Measurements from ENCODE around the gene SLC22A31. TPM values are rescaled to one million over a fixed set of nuclear protein-coding genes. Genes with fewer than 3 reads are reported as not detected.

The SLC22A31 gene
- total RNA-seq, 1 experiment from 2014 or later: 53.7 TPM

- intact Hi-C loops (cut with micrococcal nuclease): loop anchor here (2.0 kb wide), 1 partner anchor 31 kb away; the partner anchor contains the start of gene CDH15
- no TSS peak for BruUV-seq (replicated peaks)
- TF ChIP-seq REST (IDR thresholded peaks at IDR 0.05; ENCODE audit: low read depth) (no peak), ZFX (IDR thresholded peaks at IDR 0.05) (peak; percentile 46; the same call in 1 of the 2 replicates), SP1 (IDR thresholded peaks at IDR 0.05; ENCODE audit: low read depth) (no peak; the same call in 1 of the 2 replicates), CBX3 (IDR thresholded peaks at IDR 0.05; ENCODE audit: low read depth) (no peak), RAD21 (IDR thresholded peaks at IDR 0.05; ENCODE audit: low read depth) (no peak), EGR1 (IDR thresholded peaks at IDR 0.05; ENCODE audit: low read depth) (peak; percentile 46; the same call in 1 of the 2 replicates), SIN3A (IDR thresholded peaks at IDR 0.05; ENCODE audit: low read depth) (no peak), ZBTB33 (IDR thresholded peaks at IDR 0.05; ENCODE audit: extremely low read depth, insufficient replicate concordance, low read length) (no peak), MAX (IDR thresholded peaks at IDR 0.05) (peak; percentile 70; the same call in 1 of the 2 replicates), FOSL1 (IDR thresholded peaks at IDR 0.05; ENCODE audit: low read depth) (no peak), POLR2AphosphoS5 (IDR thresholded peaks at IDR 0.05; ENCODE audit: low read depth, low read length) (peak; percentile 90), ATF3 (IDR thresholded peaks at IDR 0.05) (no peak), POLR2A (IDR thresholded peaks at IDR 0.05; ENCODE audit: borderline replicate concordance, extremely low read depth, insufficient read depth, insufficient read length) (peak; percentile 18), EZH2 (IDR thresholded peaks at IDR 0.05) (no peak), JUND (IDR thresholded peaks at IDR 0.05) (no peak), ZNF274 (IDR thresholded peaks at IDR 0.05; ENCODE audit: low read depth, low read length) (no peak), CTCF (IDR thresholded peaks at IDR 0.05 in 2 of 3, conservative IDR thresholded peaks at IDR 0.05 in 1 of 3; ENCODE audit: borderline replicate concordance in 1 of 3, insufficient read depth in 1 of 3, low read depth in 2 of 3, low read length in 2 of 3) (no peak), CEBPB (IDR thresholded peaks at IDR 0.05; ENCODE audit: low read depth) (no peak)
Observed at GRCh38 chr16:89201439-89202377, 1.4 kb upstream of the SLC22A31 start.

More at GRCh38 chr16:89201439-89202377, 1.4 kb upstream of the SLC22A31 start:
- Histone ChIP-seq H3K4me3 (replicated peaks in 1 of 2; ENCODE audit: low read depth in 1 of 2, low read length in 2 of 2) (peak overlapping the region; percentile 53 to 57), H3K27ac (ENCODE audit: low read depth, low read length) (peak overlapping the region; percentile 60; the same call in 1 of the 2 replicates), H2AFZ (ENCODE audit: low read depth, low read length, poor library complexity, severe bottlenecking) (no peak overlapping the region), H3K27me3 (ENCODE audit: insufficient read depth, low read length) (no peaks in the 10 kb centered on the region), H3K79me2 (ENCODE audit: insufficient read depth, low read length) (no peaks in the 10 kb centered on the region), H3K36me3 (ENCODE audit: control insufficient read depth in 1 of 2, insufficient read depth in 2 of 2, low read length in 2 of 2) (no peaks in the 10 kb centered on the region), H3K9me3 (ENCODE audit: control insufficient read depth in 1 of 2, insufficient read depth in 1 of 2, low read depth in 1 of 2, low read length in 2 of 2) (no peaks in the 10 kb centered on the region), H3K9me2 (ENCODE audit: insufficient read depth) (no peaks in the 10 kb centered on the region), H3K9ac (ENCODE audit: low read length) (peak overlapping the region; percentile 60), H3K4me1 (ENCODE audit: control insufficient read depth in 1 of 2, insufficient read depth in 2 of 2, low read length in 2 of 2) (peaks cover 5 to 22% of the 10 kb centered on the region in 2 experiments), H3K4me2 (ENCODE audit: low read length) (peak overlapping the region; percentile 75), H4K20me1 (ENCODE audit: insufficient read depth) (no peaks in the 10 kb centered on the region)
- CTCF ChIA-PET: interaction anchor here (0.9 to 1.2 kb wide), 2 partner anchors 8 to 31 kb away, joined by 3 to 4 read pairs; partner anchors contain the start of gene CDH15
- DNase-seq (ENCODE audit: low read depth, low spot score) (peak; percentile 84), ATAC-seq (peak; percentile 92)
- POLR2A ChIA-PET: interaction anchor here (1.5 kb wide), 1 partner anchor 9 kb away, joined by 11 read pairs; no protein-coding TSS in a partner anchor
- RAD21 ChIA-PET (ENCODE audit: low non-redundant PET in 1 of 2, low total read pairs in 2 of 2, uncharacterized antibody in 2 of 2, unreplicated experiment in 2 of 2): interaction anchor here (0.7 to 1.5 kb wide), 2 partner anchors 9 kb away, joined by 3 to 8 read pairs; no protein-coding TSS in a partner anchor

All from HCT116 (cell line).